ENCODE measurements around the gene BTNL9.

GRCh38 chr5:181076920-181077319 is 36.9 kb downstream of the BTNL9 start:
- no peak for TF ChIP-seq CTCF (IDR thresholded peaks at IDR 0.05)
- TF ChIP-seq POLR2A (IDR thresholded peaks at IDR 0.05): no peak
- no peak for TF ChIP-seq EP300 (IDR thresholded peaks at IDR 0.05)
